HFF-Myc (cell line): ENCODE measurements around the gene HHATL.

Experiments used
- DNase-seq: peaks from one replicate; pipeline ENCODE4 v3.0.0-alpha.2; 2011; ENCODE audit warnings: low read depth; ENCODE audit errors: extremely low read depth
- H3K4me3 ChIP-seq: replicated peaks from 2 replicates; pipeline ENCODE4 v1.5.1; 2011; ENCODE audit warnings: low read depth, mild to moderate bottlenecking, control low read depth, low read length
- CTCF ChIP-seq: IDR thresholded peaks from 2 replicates; pipeline ENCODE4 v1.5.1; 2012; ENCODE audit warnings: mild to moderate bottlenecking, low read depth, low read length, control low read depth; ENCODE audit errors: missing control alignments

The HHATL gene

GRCh38 chr3:42659451-42660130 is 43.0 kb downstream of the HHATL start:
- TF ChIP-seq CTCF: no peak
- DNase-seq: no peak

GRCh38 chr3:42658771-42659390 is 43.7 kb downstream of the HHATL start:
- no peak overlapping the region for H3K4me3 ChIP-seq
- no peak for DNase-seq
- TF ChIP-seq CTCF: no peak

More at GRCh38 chr3:42659451-42660130, 43.0 kb downstream of the HHATL start:
- no peak overlapping the region for H3K4me3 ChIP-seq

GRCh38 chr3:42658091-42658770 is 44.4 kb downstream of the HHATL start:
- no peak overlapping the region for H3K4me3 ChIP-seq
- no peak for DNase-seq

GRCh38 chr3:42657675-42658074 is 44.9 kb downstream of the HHATL start:
- no peak for TF ChIP-seq CTCF
- DNase-seq: no peak

More at GRCh38 chr3:42658091-42658770, 44.4 kb downstream of the HHATL start:
- TF ChIP-seq CTCF: no peak

GRCh38 chr3:42656680-42657610 is 45.7 kb downstream of the HHATL start:
- TF ChIP-seq CTCF: no peak
- DNase-seq: no peak
- no peak overlapping the region for H3K4me3 ChIP-seq

More at GRCh38 chr3:42657675-42658074, 44.9 kb downstream of the HHATL start:
- H3K4me3 ChIP-seq: no peak overlapping the region

- DNase-seq: no peak
- no peak for TF ChIP-seq CTCF
These were observed 46.5 kb downstream of the HHATL start for GRCh38 chr3:42655980-42656679.

More at GRCh38 chr3:42655980-42656679, 46.5 kb downstream of the HHATL start:
- no peak overlapping the region; the same call in 1 of the 2 replicates for H3K4me3 ChIP-seq
